ENCODE results near the gene CEP55. TPM values are rescaled to one million over a fixed set of nuclear protein-coding genes. Genes with fewer than 3 reads are reported as not detected.

CEP55 gene
- 62.9 and 67.8 TPM in 2 replicates for total RNA-seq (2014; rRNA removed; shearing (Covaris generic))

DNA sequence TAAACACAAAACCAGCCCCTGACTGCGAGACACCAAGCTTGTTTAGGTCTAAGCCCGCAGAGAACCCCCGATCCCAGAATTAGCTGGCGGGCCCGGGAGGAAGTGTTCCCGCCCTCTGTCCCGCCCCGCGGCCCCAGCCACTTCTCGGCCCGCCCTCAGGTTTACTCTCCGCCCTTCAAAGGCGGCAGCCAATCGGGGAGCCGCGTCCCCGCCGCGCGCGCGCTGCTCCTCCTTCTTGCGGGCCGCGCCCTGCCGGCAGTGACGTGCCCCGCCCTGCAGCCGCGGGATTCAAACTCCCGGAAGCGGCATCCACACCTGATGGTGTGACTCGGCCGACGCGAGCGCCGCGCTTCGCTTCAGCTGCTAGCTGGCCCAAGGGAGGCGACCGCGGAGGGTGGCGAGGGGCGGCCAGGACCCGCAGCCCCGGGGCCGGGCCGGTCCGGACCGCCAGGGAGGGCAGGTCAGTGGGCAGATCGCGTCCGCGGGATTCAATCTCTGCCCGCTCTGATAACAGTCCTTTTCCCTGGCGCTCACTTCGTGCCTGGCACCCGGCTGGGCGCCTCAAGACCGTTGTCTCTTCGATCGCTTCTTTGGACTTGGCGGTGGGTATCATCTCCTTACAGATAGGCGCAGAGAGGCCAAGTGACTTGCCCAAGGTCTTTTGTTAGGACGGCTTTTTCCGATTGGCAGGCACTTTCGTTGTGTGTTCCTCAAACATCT, at the start of gene CEP55:
TSS of gene CEP55 (plus strand) at position 291 of the 720 bp plus-strand sequence. CDS start 3,440 bp downstream, outside the sequence.

GRCh38 chr10:93482145-93482834, 14.1 kb upstream of the CEP55 start, which contains the start of gene MYOF:
TSS of gene MYOF (minus strand) at chr10:93482334. CDS start at chr10:93482194, 140 bp downstream.

DNA sequence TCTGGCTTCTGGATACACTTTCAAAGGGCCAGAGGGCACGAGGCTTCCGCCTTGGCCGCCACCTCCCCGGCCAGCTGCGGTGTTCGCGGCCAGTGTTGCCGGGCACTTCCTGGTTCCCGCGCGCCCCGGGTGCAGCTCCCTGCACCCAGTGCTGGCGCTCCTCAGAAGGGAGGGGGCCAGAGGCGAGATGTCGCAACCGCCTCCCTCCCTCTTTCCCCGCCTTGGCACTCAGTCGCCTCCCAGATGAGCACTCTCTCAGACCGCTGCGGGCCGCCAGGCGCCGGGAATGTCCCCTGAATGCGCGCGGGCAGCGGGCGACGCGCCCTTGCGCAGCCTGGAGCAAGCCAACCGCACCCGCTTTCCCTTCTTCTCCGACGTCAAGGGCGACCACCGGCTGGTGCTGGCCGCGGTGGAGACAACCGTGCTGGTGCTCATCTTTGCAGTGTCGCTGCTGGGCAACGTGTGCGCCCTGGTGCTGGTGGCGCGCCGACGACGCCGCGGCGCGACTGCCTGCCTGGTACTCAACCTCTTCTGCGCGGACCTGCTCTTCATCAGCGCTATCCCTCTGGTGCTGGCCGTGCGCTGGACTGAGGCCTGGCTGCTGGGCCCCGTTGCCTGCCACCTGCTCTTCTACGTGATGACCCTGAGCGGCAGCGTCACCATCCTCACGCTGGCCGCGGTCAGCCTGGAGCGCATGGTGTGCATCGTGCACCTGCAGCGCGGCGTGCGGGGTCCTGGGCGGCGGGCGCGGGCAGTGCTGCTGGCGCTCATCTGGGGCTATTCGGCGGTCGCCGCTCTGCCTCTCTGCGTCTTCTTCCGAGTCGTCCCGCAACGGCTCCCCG, 70.2 kb downstream of the CEP55 start, which contains the start of gene FFAR4:
TSS of gene FFAR4 (plus strand) at position 231 of the 842 bp plus-strand sequence. CDS start at position 287, 56 bp downstream.

Small RNA genes within 50 kb of the gene (small RNA-seq; reads per million reads assigned to genes)
- gene RNA5SP323: 0.67 reads per million, percentile 39 among the genes with 10 or more reads in this experiment

Other genes starting within 250 kb of the CEP55 start
- 142 and 148 TPM in 2 replicates for gene MYOF, start 14.3 kb upstream of the CEP55 start, total RNA-seq (2014; rRNA removed; shearing (Covaris generic))
- 0.08 TPM in 1 of 2 replicates, not detected in the other for gene FFAR4, start 70.1 kb downstream of the CEP55 start, total RNA-seq (2014; rRNA removed; shearing (Covaris generic))
- 0.82 and 1.0 TPM in 2 replicates for gene RBP4, start 104.6 kb downstream of the CEP55 start, total RNA-seq (2014; rRNA removed; shearing (Covaris generic))
- not detected in 2 replicates for gene PDE6C, start 115.9 kb downstream of the CEP55 start, total RNA-seq (2014; rRNA removed; shearing (Covaris generic))
- gene FRA10AC1, start 206.0 kb downstream of the CEP55 start, total RNA-seq (2014; rRNA removed; shearing (Covaris generic)): 7.9 and 8.8 TPM in 2 replicates